ENCODE data around the gene RHBDD2.

The RHBDD2 gene

GRCh38 chr7:75931680-75932079 lies 52.8 kb downstream of the RHBDD2 start:
- no peak overlapping the region for H3K4me3 ChIP-seq (ENCODE audit: low read depth, low read length)
- TF ChIP-seq CTCF (IDR thresholded peaks at IDR 0.05; ENCODE audit: low read depth, low read length), result no peak

- H3K4me3 ChIP-seq (ENCODE audit: low read depth, low read length), result no peak overlapping the region
- TF ChIP-seq CTCF (IDR thresholded peaks at IDR 0.05; ENCODE audit: low read depth, low read length), result no peak
Observed at GRCh38 chr7:75937958-75938786, 59.3 kb downstream of the RHBDD2 start.

Data from WI38 (cell line).